ENCODE measurements around the gene RHOH. TPM values are rescaled to one million over a fixed set of nuclear protein-coding genes. Genes with fewer than 3 reads are reported as not detected.
"Not testable (repeated sequence)": the region's sequence is repeated elsewhere in the genome, so short reads cannot be mapped to it uniquely, and the experiment has no call there.

RHOH gene
- total RNA-seq, 4 donors from 2014 or later = 0.91 to 3.5 (median 1.5) TPM

DNA sequence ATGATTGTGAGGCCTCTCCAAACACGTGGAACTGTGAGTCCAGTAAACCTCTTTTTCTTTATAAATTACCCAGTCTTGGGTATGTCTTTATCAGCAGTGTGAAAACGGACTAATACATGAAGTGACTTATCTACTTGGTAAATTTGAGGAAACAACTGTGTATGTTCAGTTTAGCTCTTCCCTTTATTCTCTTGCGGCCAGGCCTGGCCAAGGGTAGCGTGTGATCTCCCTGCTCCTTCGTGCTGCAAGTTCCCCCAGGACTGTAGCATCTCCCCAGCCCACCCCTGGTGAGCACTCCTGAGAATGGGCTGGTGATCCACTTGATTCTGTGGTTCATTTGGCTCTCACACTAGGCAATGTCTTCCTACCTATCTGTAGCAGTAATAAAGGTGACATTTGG is 85.1 kb downstream of the RHOH start:
- 75% methylated on average over 5 of the region's 5 CpGs for WGBS
- TF ChIP-seq POLR2A (IDR thresholded peaks at IDR 0.05) (no peak), POLR2AphosphoS5 (IDR thresholded peaks at IDR 0.05) (no peak)

GRCh38 chr4:40282857-40283256 is 86.0 kb downstream of the RHOH start:
- H3K4me3 ChIP-seq; DNase-seq (ENCODE audit: low spot score in 2 of 2); H3K27ac ChIP-seq; H3K27me3 ChIP-seq; H3K9me3 ChIP-seq; H3K36me3 ChIP-seq; H3K4me1 ChIP-seq: not testable (repeated sequence)
- 91% methylated on average over 7 of the region's 7 CpGs for WGBS

More for the DNA sequence above, 85.1 kb downstream of the RHOH start:
- H3K27ac ChIP-seq = no peak overlapping the region
- no peak overlapping the region for H3K4me3 ChIP-seq
- no peaks in the 10 kb centered on the region for H3K36me3 ChIP-seq
- H3K9me3 ChIP-seq = no peaks in the 10 kb centered on the region
- H3K27me3 ChIP-seq = no peaks in the 10 kb centered on the region
- no peak for DNase-seq (ENCODE audit: low spot score in 2 of 2)
- no peaks in the 10 kb centered on the region for H3K4me1 ChIP-seq

DNA sequence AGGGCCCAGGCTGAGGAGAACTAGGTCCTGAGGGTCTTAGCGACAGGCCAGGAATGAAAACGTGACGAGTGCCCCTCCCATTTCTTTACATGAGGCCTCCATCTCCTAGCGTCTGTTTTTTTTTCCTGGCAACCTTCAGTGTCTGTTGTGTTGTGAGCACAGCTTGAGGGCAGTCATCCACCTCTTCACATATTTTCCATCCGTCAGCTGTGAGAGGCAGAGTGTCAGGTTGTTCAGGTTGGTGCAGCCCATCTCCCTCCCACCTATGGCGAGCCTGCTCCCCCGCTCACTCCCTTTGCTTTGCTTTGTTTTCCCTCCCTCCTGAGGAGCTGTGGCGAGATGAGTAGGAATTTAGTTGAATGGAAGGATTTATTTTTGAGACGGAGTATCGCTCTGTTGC is 86.6 kb downstream of the RHOH start:
- no peaks in the 10 kb centered on the region for H3K9me3 ChIP-seq
- H3K27ac ChIP-seq = peak overlapping the region; percentile 33
- no peaks in the 10 kb centered on the region for H3K36me3 ChIP-seq
- H3K4me3 ChIP-seq = no peak overlapping the region
- TF ChIP-seq POLR2A (IDR thresholded peaks at IDR 0.05) (no peak), CTCF (IDR thresholded peaks at IDR 0.05) (no peak)
- no peaks in the 10 kb centered on the region for H3K27me3 ChIP-seq
- no peak for DNase-seq (ENCODE audit: low spot score in 2 of 2)
- no peaks in the 10 kb centered on the region for H3K4me1 ChIP-seq
- WGBS = 51% methylated on average over 10 of the region's 10 CpGs

GRCh38 chr4:40283968-40284367 is 87.1 kb downstream of the RHOH start:
- Histone ChIP-seq H3K9me3 (no peaks in the 10 kb centered on the region), H3K27ac (peak overlapping the region; percentile 33), H3K4me3 (no peak overlapping the region), H3K27me3 (no peaks in the 10 kb centered on the region), H3K36me3 (no peaks in the 10 kb centered on the region), H3K4me1 (no peaks in the 10 kb centered on the region)
- no peak for TF ChIP-seq CTCF (IDR thresholded peaks at IDR 0.05)
- TF ChIP-seq EP300 (IDR thresholded peaks at IDR 0.05) = no peak
- no peak for TF ChIP-seq POLR2A (IDR thresholded peaks at IDR 0.05)
- no peak for TF ChIP-seq POLR2AphosphoS5 (IDR thresholded peaks at IDR 0.05)
- WGBS = 68% methylated on average over 10 of the region's 10 CpGs
- DNase-seq (ENCODE audit: low spot score in 2 of 2) = no peak

DNA sequence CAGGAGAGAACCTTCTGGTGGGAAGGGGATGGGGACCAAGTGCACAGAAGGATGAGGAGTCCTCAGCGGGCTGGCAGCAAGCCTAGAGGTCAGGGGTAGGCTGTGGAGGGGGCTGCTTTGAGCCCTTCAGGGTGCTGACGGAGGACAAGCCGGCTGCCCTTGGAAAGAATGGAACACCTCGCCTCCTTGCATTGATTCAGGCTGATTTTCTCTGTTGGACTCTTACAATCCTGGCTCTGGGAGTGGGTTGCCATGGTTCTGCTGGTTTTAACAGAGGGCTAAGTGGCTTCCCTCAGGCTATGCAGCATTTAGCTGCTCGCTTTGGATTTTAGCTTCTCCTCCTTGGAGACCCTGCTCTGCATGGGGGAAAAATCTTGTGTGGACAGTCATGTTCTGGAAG is 88.9 kb downstream of the RHOH start:
- no peaks in the 10 kb centered on the region for H3K9me3 ChIP-seq
- WGBS = 79% methylated on average over 5 of the region's 5 CpGs
- TF ChIP-seq POLR2A (IDR thresholded peaks at IDR 0.05) (no peak), CTCF (IDR thresholded peaks at IDR 0.05) (no peak), POLR2AphosphoS5 (IDR thresholded peaks at IDR 0.05) (no peak), EP300 (IDR thresholded peaks at IDR 0.05) (no peak)
- H3K27me3 ChIP-seq = no peaks in the 10 kb centered on the region
- DNase-seq (ENCODE audit: low spot score in 2 of 2) = no peak
- H3K36me3 ChIP-seq = no peaks in the 10 kb centered on the region
- H3K4me3 ChIP-seq = no peak overlapping the region
- no peaks in the 10 kb centered on the region for H3K4me1 ChIP-seq
- no peak overlapping the region for H3K27ac ChIP-seq

- no peaks in the 10 kb centered on the region for H3K27me3 ChIP-seq
- no peak for TF ChIP-seq EP300 (IDR thresholded peaks at IDR 0.05)
- no peak for TF ChIP-seq CTCF (IDR thresholded peaks at IDR 0.05)
- DNase-seq (ENCODE audit: low spot score in 2 of 2) = no peak
- no peaks in the 10 kb centered on the region for H3K9me3 ChIP-seq
- H3K4me3 ChIP-seq = no peak overlapping the region
- WGBS = 93% methylated on average over 8 of the region's 8 CpGs
- H3K36me3 ChIP-seq = no peaks in the 10 kb centered on the region
- no peak overlapping the region for H3K27ac ChIP-seq
- no peaks in the 10 kb centered on the region for H3K4me1 ChIP-seq
Observed at GRCh38 chr4:40288566-40288965, 91.7 kb downstream of the RHOH start.

Measured in suprapubic skin (tissue), 4 donors.